T follicular helper cell (primary cell): ENCODE measurements around the gene MAGEB4.
"Not testable (repeated sequence)": the region's sequence is repeated elsewhere in the genome, so short reads cannot be mapped to it uniquely, and the experiment has no call there.

Experiments used
- DNase-seq: peaks from one replicate; pipeline ENCODE4 v3.0.0-alpha.2; 2020; ENCODE audit warnings: low read depth
- total RNA-seq, 2 experiments: gene quantifications; one replicate each; lab custom pipeline; 2026; lab: John Stamatoyannopoulos, UW

The MAGEB4 gene
- total RNA-seq = 0 to 0.04 reads per million in 2 experiments

- no peak for DNase-seq
Measured at GRCh38 chrX:30241724-30242415, at the start of gene MAGEB4. MAGEB4 (plus strand) TSS chrX:30242000; CDS start chrX:30242136, 136 bp downstream.

GRCh38 chrX:30193910-30194309 lies 47.9 kb upstream of the MAGEB4 start:
- DNase-seq = not testable (repeated sequence)

- DNase-seq = no peak
Measured at GRCh38 chrX:30196322-30196721, 45.5 kb upstream of the MAGEB4 start.

- DNase-seq = no peak
Measured at GRCh38 chrX:30212172-30212571, 29.6 kb upstream of the MAGEB4 start.

GRCh38 chrX:30215357-30215843 lies 26.4 kb upstream of the MAGEB4 start, which contains the start of gene MAGEB2:
MAGEB2 (plus strand) TSS chrX:30215563; CDS start chrX:30218581, 3,018 bp downstream.
- DNase-seq = no peak

- DNase-seq = no peak
Measured at GRCh38 chrX:30217465-30217864, 24.3 kb upstream of the MAGEB4 start.

- DNase-seq = no peak
Measured at GRCh38 chrX:30219372-30219771, 22.4 kb upstream of the MAGEB4 start.

GRCh38 chrX:30220661-30221060 lies 21.1 kb upstream of the MAGEB4 start:
- DNase-seq = no peak

- DNase-seq = no peak
Measured at GRCh38 chrX:30224536-30224935, 17.3 kb upstream of the MAGEB4 start.

- DNase-seq = no peak
Measured at GRCh38 chrX:30228526-30228925, 13.3 kb upstream of the MAGEB4 start.

- DNase-seq = no peak
Measured at GRCh38 chrX:30230395-30230794, 11.4 kb upstream of the MAGEB4 start, which contains the start of gene MAGEB3. MAGEB3 (plus strand) TSS chrX:30230657; CDS start chrX:30235925, 5,268 bp downstream.

GRCh38 chrX:30246769-30247489 lies 5.1 kb downstream of the MAGEB4 start, which contains the start of gene MAGEB1:
MAGEB1 (plus strand) TSS chrX:30247146; CDS start chrX:30250494, 3,348 bp downstream.
- no peak for DNase-seq

GRCh38 chrX:30248854-30249253 lies 7.1 kb downstream of the MAGEB4 start:
- no peak for DNase-seq

- no peak for DNase-seq
Measured at GRCh38 chrX:30253257-30253656, 11.5 kb downstream of the MAGEB4 start.

- no peak for DNase-seq
Measured at GRCh38 chrX:30259927-30260326, 18.1 kb downstream of the MAGEB4 start.

GRCh38 chrX:30261012-30261411 lies 19.2 kb downstream of the MAGEB4 start:
- no peak for DNase-seq

- DNase-seq = no peak
Measured at GRCh38 chrX:30262763-30263162, 21.0 kb downstream of the MAGEB4 start.

GRCh38 chrX:30270639-30271038 lies 28.8 kb downstream of the MAGEB4 start:
- no peak for DNase-seq

GRCh38 chrX:30275498-30275897 lies 33.7 kb downstream of the MAGEB4 start:
- DNase-seq = no peak

- no peak for DNase-seq
Measured at GRCh38 chrX:30278365-30278764, 36.6 kb downstream of the MAGEB4 start.

- no peak for DNase-seq
Measured at GRCh38 chrX:30280428-30280827, 38.6 kb downstream of the MAGEB4 start.

- DNase-seq = no peak
Measured at GRCh38 chrX:30282527-30282926, 40.7 kb downstream of the MAGEB4 start.
